GM12864 (cell line): ENCODE results near the gene ALK.
A peak's percentile ranks its signal among the peaks of the same experiment; 100 is the strongest.

Source experiments
- DNase-seq: peaks from one replicate; pipeline ENCODE4 v3.0.0-alpha.2; 2011; ENCODE audit warnings: low read depth
- H3K4me3 ChIP-seq: 2 replicates; pipeline ENCODE4 v1.5.1; 2011; ENCODE audit warnings: mild to moderate bottlenecking, low read depth, low read length, control low read depth
- TF ChIP-seq, protein P1 (sequence below): IDR thresholded peaks from 2 replicates; pipeline ENCODE4 v1.5.1; 2011; ENCODE audit warnings: low read depth, mild to moderate bottlenecking, moderate library complexity, low read length, control low read depth, inconsistent platforms; ENCODE audit errors: missing control alignments

The ALK gene

DNA sequence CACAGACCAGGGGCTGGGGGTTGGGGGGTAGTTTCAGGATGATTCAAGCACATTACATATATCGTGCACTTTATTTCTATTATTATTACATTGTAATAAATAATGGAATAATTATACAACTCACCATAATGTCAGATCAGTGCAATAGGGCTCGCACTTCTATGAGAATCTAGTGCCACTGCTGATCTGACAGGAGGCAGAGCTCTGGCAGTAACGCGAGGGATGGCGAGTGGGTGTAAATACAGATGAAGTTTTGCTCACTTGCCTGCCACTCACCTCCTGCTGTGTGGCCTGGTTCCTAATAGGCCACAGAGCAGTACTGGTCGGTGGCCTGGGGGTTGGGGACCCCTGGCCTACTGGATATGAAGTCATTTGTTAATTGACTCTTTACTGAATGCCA is 615.6 kb downstream of the ALK start:
- TF ChIP-seq, protein P1, sequence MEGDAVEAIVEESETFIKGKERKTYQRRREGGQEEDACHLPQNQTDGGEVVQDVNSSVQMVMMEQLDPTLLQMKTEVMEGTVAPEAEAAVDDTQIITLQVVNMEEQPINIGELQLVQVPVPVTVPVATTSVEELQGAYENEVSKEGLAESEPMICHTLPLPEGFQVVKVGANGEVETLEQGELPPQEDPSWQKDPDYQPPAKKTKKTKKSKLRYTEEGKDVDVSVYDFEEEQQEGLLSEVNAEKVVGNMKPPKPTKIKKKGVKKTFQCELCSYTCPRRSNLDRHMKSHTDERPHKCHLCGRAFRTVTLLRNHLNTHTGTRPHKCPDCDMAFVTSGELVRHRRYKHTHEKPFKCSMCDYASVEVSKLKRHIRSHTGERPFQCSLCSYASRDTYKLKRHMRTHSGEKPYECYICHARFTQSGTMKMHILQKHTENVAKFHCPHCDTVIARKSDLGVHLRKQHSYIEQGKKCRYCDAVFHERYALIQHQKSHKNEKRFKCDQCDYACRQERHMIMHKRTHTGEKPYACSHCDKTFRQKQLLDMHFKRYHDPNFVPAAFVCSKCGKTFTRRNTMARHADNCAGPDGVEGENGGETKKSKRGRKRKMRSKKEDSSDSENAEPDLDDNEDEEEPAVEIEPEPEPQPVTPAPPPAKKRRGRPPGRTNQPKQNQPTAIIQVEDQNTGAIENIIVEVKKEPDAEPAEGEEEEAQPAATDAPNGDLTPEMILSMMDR = no peak
- no peak for DNase-seq
- H3K4me3 ChIP-seq = no peak overlapping the region

DNA sequence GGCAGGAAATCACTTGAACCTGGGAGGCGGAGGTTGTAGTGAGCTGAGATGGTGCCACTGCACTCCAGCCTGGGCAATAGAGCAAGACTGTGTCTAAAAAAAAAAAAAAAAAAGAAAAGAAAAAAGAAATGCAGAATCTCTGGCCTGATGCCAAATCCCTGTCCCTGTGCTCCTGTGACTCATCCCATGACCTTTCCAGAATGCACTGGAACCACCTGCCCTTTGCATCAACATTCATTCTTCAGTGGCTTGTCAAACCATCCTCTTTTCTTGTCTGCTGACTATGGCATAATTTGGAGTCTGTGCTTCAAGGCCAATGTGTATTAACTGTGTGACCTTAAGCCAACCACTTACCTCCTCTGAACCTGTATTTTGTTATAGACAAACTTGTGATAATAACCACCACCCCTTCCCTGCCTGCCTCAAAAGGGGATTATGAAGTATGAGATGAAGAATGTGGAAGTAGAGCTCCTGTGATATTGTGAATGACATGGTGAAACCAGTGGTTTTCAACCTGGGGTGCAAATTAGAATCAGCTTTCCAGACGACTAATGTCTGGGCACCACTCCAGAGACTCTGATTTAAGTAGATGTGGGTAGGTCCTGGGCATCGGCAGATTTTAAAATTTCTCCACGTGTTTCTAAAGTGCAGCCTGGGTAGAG is 616.9 kb downstream of the ALK start:
- TF ChIP-seq, protein P1 = no peak
- H3K4me3 ChIP-seq = no peak overlapping the region
- DNase-seq = no peak

DNA sequence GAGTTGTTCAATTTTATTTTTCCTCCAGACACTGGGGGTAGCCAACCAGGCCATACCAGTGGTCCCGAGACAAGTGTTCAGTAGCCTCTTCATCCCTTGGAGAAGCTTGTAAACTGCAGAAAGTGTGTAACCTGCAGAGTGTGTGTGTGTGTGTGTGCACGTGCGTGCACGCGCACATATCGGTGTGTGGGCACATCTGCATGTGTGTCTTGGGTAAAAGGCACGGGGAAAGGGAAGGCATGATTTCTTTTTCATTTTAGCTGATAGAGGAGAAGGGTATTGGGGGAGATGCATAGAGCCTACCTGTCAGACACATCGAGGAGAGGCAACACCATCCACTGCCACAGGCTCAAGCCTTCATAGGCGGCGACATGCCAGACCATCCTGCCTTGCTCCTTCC is 624.8 kb downstream of the ALK start:
- H3K4me3 ChIP-seq = no peak overlapping the region
- TF ChIP-seq, protein P1 = no peak
- no peak for DNase-seq

DNA sequence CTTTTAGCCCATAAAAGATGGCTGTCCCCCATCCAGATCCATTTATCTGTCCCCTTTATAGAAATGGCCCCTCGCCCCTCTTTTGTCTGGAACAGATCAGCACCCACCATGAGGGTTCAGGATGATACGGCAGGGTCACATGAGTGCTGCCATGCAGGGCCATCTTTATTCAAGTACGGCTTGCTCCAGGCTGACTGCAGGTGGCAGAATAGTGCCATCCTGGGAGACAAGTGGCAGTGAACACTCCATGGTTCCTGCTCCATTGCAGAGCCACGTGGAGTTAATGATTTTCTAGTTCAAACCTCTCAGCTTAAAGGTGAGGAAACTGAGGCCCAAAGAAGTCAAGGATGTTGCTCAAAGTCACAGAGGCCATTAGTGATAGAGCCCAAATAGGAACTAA is 625.5 kb downstream of the ALK start:
- no peak overlapping the region for H3K4me3 ChIP-seq
- no peak for DNase-seq
- TF ChIP-seq, protein P1 = peak; percentile 49

DNA sequence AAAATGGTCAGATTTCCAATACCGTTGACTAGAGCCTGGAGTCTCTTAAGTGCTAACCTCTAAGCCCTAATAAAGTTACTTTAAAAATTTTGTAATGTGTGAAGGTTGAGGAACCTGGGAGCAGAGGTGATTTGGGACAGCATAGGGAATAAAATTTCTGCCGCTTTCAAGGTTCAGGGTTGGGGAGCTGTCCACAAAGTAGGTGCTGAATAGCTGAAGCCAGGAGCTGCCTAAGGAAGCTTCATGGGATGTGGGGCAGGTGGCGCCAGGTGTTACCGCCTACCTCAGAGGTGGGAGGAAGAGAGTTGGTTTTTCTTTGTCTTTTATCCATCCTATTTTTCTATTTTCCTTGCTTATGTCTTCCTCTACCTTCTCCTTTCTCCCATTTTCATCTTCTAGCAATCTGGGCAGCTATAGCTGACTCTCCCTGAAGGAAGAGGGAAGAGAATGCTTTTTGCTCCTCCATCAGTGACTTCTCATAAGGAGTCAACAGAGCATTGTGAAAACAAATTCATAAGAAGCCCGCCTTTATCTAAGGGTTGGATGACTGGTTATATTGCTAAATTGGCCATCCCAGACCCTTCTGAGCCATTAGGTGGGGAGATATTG is 627.5 kb downstream of the ALK start:
- TF ChIP-seq, protein P1 = no peak
- DNase-seq = no peak
- no peak overlapping the region for H3K4me3 ChIP-seq

DNA sequence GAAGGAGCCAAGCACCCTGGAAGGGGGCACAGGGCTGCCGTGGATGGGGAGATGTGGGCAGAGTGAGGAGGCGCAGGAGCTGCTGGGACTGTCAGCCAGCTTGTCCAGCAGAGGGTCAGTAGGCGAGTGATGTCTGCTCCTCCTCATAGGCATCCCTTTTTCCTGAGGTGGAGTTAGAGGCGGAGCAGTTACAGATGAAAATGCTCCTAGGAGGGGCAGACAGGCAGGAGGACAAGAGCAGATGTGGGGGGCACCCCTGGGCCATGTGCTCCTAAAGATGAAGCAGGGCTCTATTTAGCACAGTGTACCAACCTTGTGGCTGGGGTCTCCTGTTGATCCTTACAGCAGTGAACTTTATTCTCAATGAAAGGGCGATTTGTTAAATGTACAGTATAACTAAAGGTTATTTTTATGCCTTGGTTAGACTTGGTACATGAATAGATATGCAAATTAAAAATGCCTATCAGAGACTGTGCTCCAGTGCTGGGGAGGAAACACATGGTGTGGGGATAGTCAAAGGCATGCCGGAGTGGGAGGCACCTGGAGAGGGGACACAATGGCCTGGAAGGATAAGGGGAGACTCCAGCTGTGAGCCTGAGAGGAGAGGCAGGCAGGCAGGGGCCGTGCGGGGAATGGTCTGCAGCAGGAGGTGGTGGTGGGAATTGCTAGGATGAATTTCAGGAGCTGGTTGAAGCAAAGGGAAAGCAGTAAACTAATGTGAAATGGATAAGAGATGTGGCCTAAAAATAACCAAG is 630.9 kb downstream of the ALK start:
- no peak overlapping the region for H3K4me3 ChIP-seq
- TF ChIP-seq, protein P1 = no peak
- DNase-seq = no peak
